HEK293T (cell line): Measurements from ENCODE around the gene GMDS.

Source experiments
- ARNT ChIP-seq: fragments of 450-650 bp; IDR thresholded peaks from 2 replicates; pipeline ENCODE4 v1.6.1; 2017; ENCODE audit warnings: mild to moderate bottlenecking
- BHLHE40 ChIP-seq: fragments of 450-650 bp; IDR thresholded peaks from 2 replicates; pipeline ENCODE4 v1.6.1; 2016; ENCODE audit warnings: mild to moderate bottlenecking, moderate library complexity, borderline replicate concordance
- CTBP1 ChIP-seq: fragments of 450-650 bp; IDR thresholded peaks from 2 replicates; pipeline ENCODE4 v1.6.1; 2016; ENCODE audit warnings: borderline replicate concordance
- FOXA1 ChIP-seq: fragments of 450-650 bp; IDR thresholded peaks from 2 replicates; pipeline ENCODE4 v1.6.1; 2016; ENCODE audit warnings: mild to moderate bottlenecking
- FOXK2 ChIP-seq: fragments of 450-650 bp; IDR thresholded peaks from 2 replicates; pipeline ENCODE4 v1.6.1; 2016; ENCODE audit warnings: mild to moderate bottlenecking
- FOXM1 ChIP-seq: fragments of 450-650 bp; IDR thresholded peaks from 2 replicates; pipeline ENCODE4 v1.6.1; 2017; ENCODE audit warnings: mild to moderate bottlenecking, borderline replicate concordance
- PKNOX1 ChIP-seq: fragments of 450-650 bp; IDR thresholded peaks from 2 replicates; pipeline ENCODE4 v1.6.1; 2016
- SP1 ChIP-seq: fragments of 450-650 bp; IDR thresholded peaks from 2 replicates; pipeline ENCODE4 v1.6.1; 2017
- SUZ12 ChIP-seq: fragments of 450-650 bp; IDR thresholded peaks from 2 replicates; pipeline ENCODE4 v1.6.1; 2016; ENCODE audit warnings: mild to moderate bottlenecking
- TARDBP ChIP-seq: fragments of 450-650 bp; IDR thresholded peaks from 2 replicates; pipeline ENCODE4 v1.6.1; 2016

GRCh38 chr6:1597924-1598323 is 647.5 kb downstream of the GMDS start:
- TF ChIP-seq PKNOX1: no peak
- TF ChIP-seq BHLHE40: no peak
- no peak for TF ChIP-seq FOXK2
- no peak for TF ChIP-seq FOXM1
- no peak for TF ChIP-seq CTBP1
- no peak for TF ChIP-seq ARNT
- TF ChIP-seq FOXA1: no peak
- TF ChIP-seq TARDBP: no peak
- no peak for TF ChIP-seq SUZ12
- TF ChIP-seq SP1: no peak
